ENCODE measurements around the gene PRR18. TPM values are rescaled to one million over a fixed set of nuclear protein-coding genes. Genes with fewer than 3 reads are reported as not detected.
A peak's percentile ranks its signal among the peaks of the same experiment; 100 is the strongest.

Gene PRR18
- total and polyA plus RNA-seq, 2 of the 13 experiments (the other 11 are each of a cell fraction or from before 2014, with no cell fraction given) = 0.04 TPM

DNA sequence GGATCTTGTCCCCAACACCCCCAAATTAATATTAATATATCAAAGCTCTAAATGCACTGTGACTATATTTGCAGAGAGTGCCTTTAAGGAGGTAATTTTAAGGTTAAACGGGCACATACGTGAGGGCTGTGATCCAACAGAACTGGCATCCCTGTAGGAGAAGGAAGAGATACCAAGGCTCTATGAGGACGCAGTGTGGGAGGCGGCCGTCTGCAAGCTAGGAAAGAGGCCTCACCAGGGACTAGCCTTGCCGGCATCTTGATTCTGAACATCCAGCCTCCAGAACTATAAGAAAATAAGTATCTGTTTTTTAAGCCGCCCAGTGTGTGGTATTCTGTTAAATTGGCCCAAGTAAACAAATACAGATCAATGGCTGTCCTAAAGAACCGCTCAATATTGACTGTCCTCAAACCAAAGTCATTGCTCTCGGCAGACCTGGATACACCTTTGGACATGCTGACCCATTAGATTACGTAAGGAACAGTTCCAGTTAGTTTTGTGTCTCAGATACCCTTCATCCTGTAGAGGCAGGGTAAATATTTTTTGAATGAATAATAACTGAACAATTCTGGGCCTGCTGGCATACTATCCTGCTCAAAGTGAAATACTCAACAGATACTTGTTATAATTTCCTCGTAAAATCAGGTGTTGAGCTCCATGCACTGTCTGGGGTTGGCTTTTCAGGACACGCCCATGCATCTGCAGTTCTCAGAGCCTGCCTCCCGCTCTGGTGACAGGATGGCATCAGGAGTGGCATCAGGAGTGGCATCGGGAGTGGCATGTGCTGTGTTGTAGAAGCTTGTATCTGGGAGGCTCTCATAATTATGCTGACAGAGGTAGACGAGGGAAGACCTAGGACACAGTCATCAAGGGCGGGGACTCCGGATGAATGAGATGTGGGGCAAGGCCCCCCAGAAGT, 6.3 kb downstream of the PRR18 start (continued):
- TF ChIP-seq, protein P1, sequence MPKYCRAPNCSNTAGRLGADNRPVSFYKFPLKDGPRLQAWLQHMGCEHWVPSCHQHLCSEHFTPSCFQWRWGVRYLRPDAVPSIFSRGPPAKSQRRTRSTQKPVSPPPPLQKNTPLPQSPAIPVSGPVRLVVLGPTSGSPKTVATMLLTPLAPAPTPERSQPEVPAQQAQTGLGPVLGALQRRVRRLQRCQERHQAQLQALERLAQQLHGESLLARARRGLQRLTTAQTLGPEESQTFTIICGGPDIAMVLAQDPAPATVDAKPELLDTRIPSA (CRISPR knock-in tag; IDR thresholded peaks at IDR 0.05; ENCODE audit: borderline replicate concordance) = no peak
- TF ChIP-seq, protein P2, sequence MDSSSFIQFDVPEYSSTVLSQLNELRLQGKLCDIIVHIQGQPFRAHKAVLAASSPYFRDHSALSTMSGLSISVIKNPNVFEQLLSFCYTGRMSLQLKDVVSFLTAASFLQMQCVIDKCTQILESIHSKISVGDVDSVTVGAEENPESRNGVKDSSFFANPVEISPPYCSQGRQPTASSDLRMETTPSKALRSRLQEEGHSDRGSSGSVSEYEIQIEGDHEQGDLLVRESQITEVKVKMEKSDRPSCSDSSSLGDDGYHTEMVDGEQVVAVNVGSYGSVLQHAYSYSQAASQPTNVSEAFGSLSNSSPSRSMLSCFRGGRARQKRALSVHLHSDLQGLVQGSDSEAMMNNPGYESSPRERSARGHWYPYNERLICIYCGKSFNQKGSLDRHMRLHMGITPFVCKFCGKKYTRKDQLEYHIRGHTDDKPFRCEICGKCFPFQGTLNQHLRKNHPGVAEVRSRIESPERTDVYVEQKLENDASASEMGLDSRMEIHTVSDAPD (CRISPR knock-in tag; IDR thresholded peaks at IDR 0.05) = no peak
- TF ChIP-seq ZNF644 (CRISPR knock-in tag; IDR thresholded peaks at IDR 0.05; ENCODE audit: low read depth) (0 out of 2 replicates have a peak, but pooled peaks have one; percentile 27), SP4 (CRISPR knock-in tag; IDR thresholded peaks at IDR 0.05) (0 out of 2 replicates have a peak, but pooled peaks have one; percentile 18), KDM3A (CRISPR knock-in tag; IDR thresholded peaks at IDR 0.05; ENCODE audit: low read depth) (no peak), FOXP1 (IDR thresholded peaks at IDR 0.05) (no peak), FOXP1 (CRISPR knock-in tag; IDR thresholded peaks at IDR 0.05) (peak; percentile 77), CEBPG (CRISPR knock-in tag; IDR thresholded peaks at IDR 0.05) (peak; percentile 56), CREB1 (IDR thresholded peaks at IDR 0.05) (no peak), CREB1 (CRISPR knock-in tag; IDR thresholded peaks at IDR 0.05) (peak; percentile 30; the same call in 1 of the 2 replicates), HOXD1 (CRISPR knock-in tag; IDR thresholded peaks at IDR 0.05) (0 out of 2 replicates have a peak, but pooled peaks have one; percentile 43), TCF12 (IDR thresholded peaks at IDR 0.05) (no peak), TCF12 (CRISPR knock-in tag; IDR thresholded peaks at IDR 0.05) (0 out of 2 replicates have a peak, but pooled peaks have one; percentile 50), ZNF773 (CRISPR knock-in tag; IDR thresholded peaks at IDR 0.05; ENCODE audit: borderline replicate concordance) (no peak), ZNF629 (CRISPR knock-in tag; conservative IDR thresholded peaks at IDR 0.05) (peak; percentile 69; the same call in 1 of the 2 replicates), ISL2 (CRISPR knock-in tag; IDR thresholded peaks at IDR 0.05) (0 out of 2 replicates have a peak, but pooled peaks have one; percentile 34), FOSL2 (CRISPR knock-in tag; IDR thresholded peaks at IDR 0.05) (peak; percentile 71), GATAD2A (CRISPR knock-in tag; IDR thresholded peaks at IDR 0.05) (peak; percentile 71), HNF4A (CRISPR knock-in tag; IDR thresholded peaks at IDR 0.05) (peak; percentile 48), ZNF879 (CRISPR knock-in tag; IDR thresholded peaks at IDR 0.05) (no peak), HDAC1 (CRISPR knock-in tag; IDR thresholded peaks at IDR 0.05) (peak; percentile 48; the same call in 1 of the 2 replicates), RXRB (CRISPR knock-in tag; IDR thresholded peaks at IDR 0.05; ENCODE audit: borderline replicate concordance) (peak; percentile 78)
- TF ChIP-seq, protein P3, sequence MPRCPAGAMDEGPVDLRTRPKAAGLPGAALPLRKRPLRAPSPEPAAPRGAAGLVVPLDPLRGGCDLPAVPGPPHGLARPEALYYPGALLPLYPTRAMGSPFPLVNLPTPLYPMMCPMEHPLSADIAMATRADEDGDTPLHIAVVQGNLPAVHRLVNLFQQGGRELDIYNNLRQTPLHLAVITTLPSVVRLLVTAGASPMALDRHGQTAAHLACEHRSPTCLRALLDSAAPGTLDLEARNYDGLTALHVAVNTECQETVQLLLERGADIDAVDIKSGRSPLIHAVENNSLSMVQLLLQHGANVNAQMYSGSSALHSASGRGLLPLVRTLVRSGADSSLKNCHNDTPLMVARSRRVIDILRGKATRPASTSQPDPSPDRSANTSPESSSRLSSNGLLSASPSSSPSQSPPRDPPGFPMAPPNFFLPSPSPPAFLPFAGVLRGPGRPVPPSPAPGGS (CRISPR knock-in tag; IDR thresholded peaks at IDR 0.05) = no peak
- TF ChIP-seq, protein P4, sequence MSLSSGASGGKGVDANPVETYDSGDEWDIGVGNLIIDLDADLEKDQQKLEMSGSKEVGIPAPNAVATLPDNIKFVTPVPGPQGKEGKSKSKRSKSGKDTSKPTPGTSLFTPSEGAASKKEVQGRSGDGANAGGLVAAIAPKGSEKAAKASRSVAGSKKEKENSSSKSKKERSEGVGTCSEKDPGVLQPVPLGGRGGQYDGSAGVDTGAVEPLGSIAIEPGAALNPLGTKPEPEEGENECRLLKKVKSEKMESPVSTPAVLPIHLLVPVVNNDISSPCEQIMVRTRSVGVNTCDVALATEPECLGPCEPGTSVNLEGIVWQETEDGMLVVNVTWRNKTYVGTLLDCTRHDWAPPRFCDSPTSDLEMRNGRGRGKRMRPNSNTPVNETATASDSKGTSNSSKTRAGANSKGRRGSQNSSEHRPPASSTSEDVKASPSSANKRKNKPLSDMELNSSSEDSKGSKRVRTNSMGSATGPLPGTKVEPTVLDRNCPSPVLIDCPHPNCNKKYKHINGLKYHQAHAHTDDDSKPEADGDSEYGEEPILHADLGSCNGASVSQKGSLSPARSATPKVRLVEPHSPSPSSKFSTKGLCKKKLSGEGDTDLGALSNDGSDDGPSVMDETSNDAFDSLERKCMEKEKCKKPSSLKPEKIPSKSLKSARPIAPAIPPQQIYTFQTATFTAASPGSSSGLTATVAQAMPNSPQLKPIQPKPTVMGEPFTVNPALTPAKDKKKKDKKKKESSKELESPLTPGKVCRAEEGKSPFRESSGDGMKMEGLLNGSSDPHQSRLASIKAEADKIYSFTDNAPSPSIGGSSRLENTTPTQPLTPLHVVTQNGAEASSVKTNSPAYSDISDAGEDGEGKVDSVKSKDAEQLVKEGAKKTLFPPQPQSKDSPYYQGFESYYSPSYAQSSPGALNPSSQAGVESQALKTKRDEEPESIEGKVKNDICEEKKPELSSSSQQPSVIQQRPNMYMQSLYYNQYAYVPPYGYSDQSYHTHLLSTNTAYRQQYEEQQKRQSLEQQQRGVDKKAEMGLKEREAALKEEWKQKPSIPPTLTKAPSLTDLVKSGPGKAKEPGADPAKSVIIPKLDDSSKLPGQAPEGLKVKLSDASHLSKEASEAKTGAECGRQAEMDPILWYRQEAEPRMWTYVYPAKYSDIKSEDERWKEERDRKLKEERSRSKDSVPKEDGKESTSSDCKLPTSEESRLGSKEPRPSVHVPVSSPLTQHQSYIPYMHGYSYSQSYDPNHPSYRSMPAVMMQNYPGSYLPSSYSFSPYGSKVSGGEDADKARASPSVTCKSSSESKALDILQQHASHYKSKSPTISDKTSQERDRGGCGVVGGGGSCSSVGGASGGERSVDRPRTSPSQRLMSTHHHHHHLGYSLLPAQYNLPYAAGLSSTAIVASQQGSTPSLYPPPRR (CRISPR knock-in tag; IDR thresholded peaks at IDR 0.05; ENCODE audit: borderline replicate concordance) = peak; percentile 61; the same call in 1 of the 2 replicates

Measured in HepG2 (cell line).